IMR-90 (cell line): Measurements from ENCODE around the gene BCAT1. TPM values are rescaled to one million over a fixed set of nuclear protein-coding genes. Genes with fewer than 3 reads are reported as not detected.

ENCODE experiments used
- ATAC-seq: fragments of 200-7000 bp; cut with Tn5 transposase; 2 replicates; pipeline ENCODE4 v1.9.1; 2020; ENCODE audit warnings: low read depth, mild to moderate bottlenecking, moderate library complexity
- BruUV-seq: library from RNA; stranded (reverse); fragments of 400-500 nt; replicated peaks from 2 replicates; lab custom pipeline; 2021; lab: Mats Ljungman, UMichigan
- CTCF ChIA-PET: fragments of 300-600 bp; formaldehyde crosslinking; extraction: SDS; loops from one replicate; lab custom pipeline; 2021; ENCODE audit warnings: antibody characterized with exemption; lab: Yijun Ruan, JAX
- POLR2A ChIA-PET: fragments of 300-600 bp; sonication (Branson Sonifier 250); formaldehyde crosslinking; loops from one replicate; lab custom pipeline; 2022; ENCODE audit warnings: antibody characterized with exemption; ENCODE audit not compliant: unreplicated experiment; lab: Charles Lee
- DNase-seq: peaks from one replicate; pipeline ENCODE4 v3.0.0; 2013
- H2AFZ ChIP-seq: replicated peaks from 2 replicates; pipeline ENCODE3; 2013; ENCODE audit warnings: low read length, mild to moderate bottlenecking; ENCODE audit not compliant: poor library complexity
- H2AK5ac ChIP-seq: 2 replicates; pipeline ENCODE4 v1.6.1; 2013; ENCODE audit warnings: low read depth, low read length, inconsistent platforms
- H2AK9ac ChIP-seq: replicated peaks from 2 replicates; pipeline ENCODE3; 2013; ENCODE audit warnings: mild to moderate bottlenecking, low read depth, low read length, moderate library complexity; ENCODE audit not compliant: poor library complexity
- H2BK120ac ChIP-seq: 2 replicates; pipeline ENCODE4 v1.6.1; 2013; ENCODE audit warnings: low read depth, low read length, inconsistent platforms
- H2BK15ac ChIP-seq: 3 replicates; pipeline ENCODE4 v1.6.1; 2013; ENCODE audit warnings: low read depth, low read length, inconsistent platforms
- H2BK20ac ChIP-seq: 2 replicates; pipeline ENCODE4 v1.6.1; 2013; ENCODE audit warnings: low read depth, mild to moderate bottlenecking, inconsistent platforms, low read length, moderate library complexity
- H2BK5ac ChIP-seq: 2 replicates; pipeline ENCODE4 v1.6.1; 2013; ENCODE audit warnings: mild to moderate bottlenecking, low read depth, low read length, inconsistent platforms; ENCODE audit not compliant: poor library complexity, severe bottlenecking
- H3K14ac ChIP-seq: replicated peaks from 2 replicates; pipeline ENCODE4 v1.6.1; 2013; ENCODE audit warnings: low read depth, low read length, inconsistent platforms
- H3K18ac ChIP-seq: 2 replicates; pipeline ENCODE4 v1.6.1; 2013; ENCODE audit warnings: low read depth, low read length, control low read depth
- H3K23ac ChIP-seq: 2 replicates; pipeline ENCODE4 v1.6.1; 2013; ENCODE audit warnings: low read depth, low read length, inconsistent platforms
- H3K27ac ChIP-seq: 2 replicates; pipeline ENCODE4 v1.5.1; 2013; ENCODE audit warnings: mild to moderate bottlenecking, control low read depth, low read length; ENCODE audit not compliant: insufficient read depth
- H3K27me3 ChIP-seq: 2 replicates; pipeline ENCODE4 v1.6.1; 2013; ENCODE audit warnings: low read length; ENCODE audit not compliant: control insufficient read depth, insufficient read depth
- H3K36me3 ChIP-seq: 2 replicates; pipeline ENCODE4 v1.6.1; 2013; ENCODE audit warnings: low read length, mixed read lengths; ENCODE audit not compliant: control insufficient read depth, insufficient read depth
- H3K4ac ChIP-seq: 2 replicates; pipeline ENCODE4 v1.6.1; 2013; ENCODE audit warnings: low read depth, low read length, inconsistent platforms
- H3K4me1 ChIP-seq: 2 replicates; pipeline ENCODE4 v1.6.1; 2013; ENCODE audit warnings: low read length, mixed read lengths; ENCODE audit not compliant: control insufficient read depth, insufficient read depth
- H3K4me2 ChIP-seq: 2 replicates; pipeline ENCODE4 v1.6.1; 2013; ENCODE audit warnings: low read depth, mild to moderate bottlenecking, control low read depth, low read length, moderate library complexity
- H3K4me3 ChIP-seq: 2 replicates; pipeline ENCODE4 v1.5.1; 2013; ENCODE audit warnings: low read depth, mild to moderate bottlenecking, control low read depth, low read length, moderate library complexity; ENCODE audit not compliant: insufficient read depth
- H3K56ac ChIP-seq: 2 replicates; pipeline ENCODE4 v1.6.1; 2013; ENCODE audit warnings: low read length, inconsistent platforms; ENCODE audit not compliant: insufficient read depth; ENCODE audit errors: extremely low read depth
- H3K79me1 ChIP-seq, 2 experiments: 2 replicates each; pipeline ENCODE4 v1.6.1; 2013; ENCODE audit warnings: low read length in 2 of 2, inconsistent platforms in 1 of 2, low read depth in 1 of 2
- H3K9ac ChIP-seq: 2 replicates; pipeline ENCODE4 v1.6.1; 2013; ENCODE audit warnings: low read depth, low read length, control low read depth
- H3K9me1 ChIP-seq: 2 replicates; pipeline ENCODE4 v1.6.1; 2013; ENCODE audit warnings: low read length, inconsistent platforms; ENCODE audit not compliant: insufficient read depth
- H3K9me3 ChIP-seq: 2 replicates; pipeline ENCODE4 v1.6.1; 2013; ENCODE audit warnings: low read length; ENCODE audit not compliant: control insufficient read depth, insufficient read depth
- H4K20me1 ChIP-seq: 2 replicates; pipeline ENCODE4 v1.6.1; 2013; ENCODE audit warnings: low read length, inconsistent platforms; ENCODE audit not compliant: insufficient read depth
- H4K5ac ChIP-seq: 2 replicates; pipeline ENCODE4 v1.6.1; 2013; ENCODE audit warnings: mild to moderate bottlenecking, low read depth, low read length, control low read depth
- H4K8ac ChIP-seq, 2 experiments: 2 replicates each; pipeline ENCODE4 v1.6.1; 2013; ENCODE audit warnings: low read depth in 2 of 2, low read length in 2 of 2, control low read depth in 1 of 2, inconsistent platforms in 1 of 2
- H4K91ac ChIP-seq: 2 replicates; pipeline ENCODE4 v1.6.1; 2013; ENCODE audit warnings: low read depth, low read length, inconsistent platforms; ENCODE audit not compliant: insufficient read depth
- BHLHE40 ChIP-seq: fragments of 150-350 bp; IDR thresholded peaks from 2 replicates; pipeline ENCODE4 v1.6.1; 2016; ENCODE audit warnings: mild to moderate bottlenecking, low read depth, low read length
- CHD1 ChIP-seq: IDR thresholded peaks from 2 replicates; pipeline ENCODE4 v1.6.1; 2012; ENCODE audit warnings: low read depth, low read length, improper control_type of control experiment
- FOS ChIP-seq: fragments of 150-350 bp; IDR thresholded peaks from 2 replicates; pipeline ENCODE4 v1.6.1; 2016; ENCODE audit warnings: low read depth, low read length
- MAFK ChIP-seq: IDR thresholded peaks from 2 replicates; pipeline ENCODE4 v1.6.1; 2012; ENCODE audit warnings: low read depth, low read length, improper control_type of control experiment
- MAZ ChIP-seq: IDR thresholded peaks from 2 replicates; pipeline ENCODE4 v1.6.1; 2012; ENCODE audit warnings: low read depth, mild to moderate bottlenecking, low read length, improper control_type of control experiment, moderate library complexity, borderline replicate concordance
- RAD21 ChIP-seq: IDR thresholded peaks from 2 replicates; pipeline ENCODE4 v1.6.1; 2012; ENCODE audit warnings: low read length, improper control_type of control experiment
- RCOR1 ChIP-seq: IDR thresholded peaks from 2 replicates; pipeline ENCODE4 v1.6.1; 2012; ENCODE audit warnings: mild to moderate bottlenecking, low read length, improper control_type of control experiment; ENCODE audit not compliant: insufficient replicate concordance
- RFX5 ChIP-seq: IDR thresholded peaks from 2 replicates; pipeline ENCODE4 v1.8.0; 2012; ENCODE audit warnings: low read depth, mild to moderate bottlenecking, low read length, moderate library complexity
- SMC3 ChIP-seq: fragments of 150-350 bp; IDR thresholded peaks from 2 replicates; pipeline ENCODE4 v1.6.1; 2016; ENCODE audit warnings: low read depth, mild to moderate bottlenecking, antibody characterized with exemption, low read length, moderate library complexity
- dilution Hi-C: fragments of 300-500 bp; cut with HindIII; formaldehyde crosslinking; loops from one replicate; pipeline ENCODE4 v1.14.3; 2018; ENCODE audit warnings: low sequenced_read_pairs; ENCODE audit not compliant: unreplicated experiment
- in situ Hi-C: fragments of 300-500 bp; cut with MboI; formaldehyde crosslinking; loops from 3 replicates; pipeline ENCODE4 v1.14.3; 2019; ENCODE audit warnings: low sequenced_read_pairs, inconsistent platforms, mixed read lengths
- intact Hi-C: fragments of 100-400 bp; cut with micrococcal nuclease; formaldehyde crosslinking; loops from 2 replicates; pipeline ENCODE4 v1.10.0; 2022
- polyA plus RNA-seq, 3 experiments: library from polyadenylated mRNA; depleted of rRNA; stranded (reverse); fragments of >200 nt; gene quantifications; 2 replicates each; pipeline ENCODE4 v1.2.3, GENCODE V29; 2012; ENCODE audit warnings: low replicate concordance in 1 of 3
- total RNA-seq: library from RNA; depleted of rRNA; stranded (reverse); fragments of >200 nt; gene quantifications from 2 replicates; pipeline ENCODE4 v1.2.3, GENCODE V29; 2012
- TF ChIP-seq, protein P1 (sequence below): conservative IDR thresholded peaks from 2 replicates; pipeline ENCODE4 v1.5.1; 2012; ENCODE audit warnings: mild to moderate bottlenecking, low read depth, low read length, improper control_type of control experiment

Gene BCAT1
- total and polyA plus RNA-seq, 2 of the 4 experiments (the other 2 are of a cell fraction), result 30.4 to 683 TPM

DNA sequence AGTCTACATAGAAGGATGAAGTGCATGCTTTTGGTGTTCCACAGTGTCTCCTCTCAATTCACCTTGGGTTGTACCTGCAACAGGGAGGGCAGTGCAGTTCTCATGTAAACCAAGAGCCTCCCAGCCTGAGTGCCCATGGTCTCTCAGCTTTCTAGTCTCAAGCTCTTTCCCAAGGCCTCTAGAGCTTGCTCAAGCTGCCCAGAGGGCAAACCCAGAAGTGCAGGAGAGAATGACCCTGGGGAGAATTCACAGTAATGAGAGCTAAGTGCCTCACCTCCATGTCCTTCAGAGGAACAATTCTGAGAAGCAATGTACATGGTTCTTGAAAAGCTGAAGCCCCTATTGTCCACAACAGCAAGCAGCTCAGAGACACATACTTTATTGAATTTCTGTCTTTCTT lies 180.5 kb downstream of the BCAT1 start:
- Histone ChIP-seq H4K20me1 (no peaks in the 10 kb centered on the region), H3K23ac (no peak overlapping the region), H3K18ac (no peak overlapping the region), H3K27me3 (no peaks in the 10 kb centered on the region), H2AK9ac (no peak overlapping the region), H2BK5ac (no peak overlapping the region), H3K9me1 (no peaks in the 10 kb centered on the region), H3K14ac (no peak overlapping the region), H3K4me1 (no peaks in the 10 kb centered on the region), H3K27ac (no peak overlapping the region), H2BK120ac (no peak overlapping the region), H2AK5ac (no peak overlapping the region), H4K91ac (no peak overlapping the region), H3K9ac (no peak overlapping the region), H2BK15ac (no peak overlapping the region), H4K8ac (no peak overlapping the region), H2BK20ac (no peak overlapping the region), H2AFZ (no peak overlapping the region), H4K5ac (no peak overlapping the region), H3K9me3 (peaks cover 4% of the 10 kb centered on the region; the same call in 1 of the 2 replicates), H3K36me3 (no peaks in the 10 kb centered on the region), H3K56ac (no peak overlapping the region), H3K4me2 (no peak overlapping the region), H3K4me3 (no peak overlapping the region), H3K4ac (no peak overlapping the region), H3K79me1 (no peaks in the 10 kb centered on the region)
- intact Hi-C loops, result no loop called here
- dilution Hi-C loops, result no loop called here
- TF ChIP-seq FOS (no peak), RCOR1 (no peak), RFX5 (no peak), MAZ (no peak), MAFK (no peak), RAD21 (no peak), CHD1 (no peak), SMC3 (no peak), BHLHE40 (no peak)
- TF ChIP-seq, protein P1, sequence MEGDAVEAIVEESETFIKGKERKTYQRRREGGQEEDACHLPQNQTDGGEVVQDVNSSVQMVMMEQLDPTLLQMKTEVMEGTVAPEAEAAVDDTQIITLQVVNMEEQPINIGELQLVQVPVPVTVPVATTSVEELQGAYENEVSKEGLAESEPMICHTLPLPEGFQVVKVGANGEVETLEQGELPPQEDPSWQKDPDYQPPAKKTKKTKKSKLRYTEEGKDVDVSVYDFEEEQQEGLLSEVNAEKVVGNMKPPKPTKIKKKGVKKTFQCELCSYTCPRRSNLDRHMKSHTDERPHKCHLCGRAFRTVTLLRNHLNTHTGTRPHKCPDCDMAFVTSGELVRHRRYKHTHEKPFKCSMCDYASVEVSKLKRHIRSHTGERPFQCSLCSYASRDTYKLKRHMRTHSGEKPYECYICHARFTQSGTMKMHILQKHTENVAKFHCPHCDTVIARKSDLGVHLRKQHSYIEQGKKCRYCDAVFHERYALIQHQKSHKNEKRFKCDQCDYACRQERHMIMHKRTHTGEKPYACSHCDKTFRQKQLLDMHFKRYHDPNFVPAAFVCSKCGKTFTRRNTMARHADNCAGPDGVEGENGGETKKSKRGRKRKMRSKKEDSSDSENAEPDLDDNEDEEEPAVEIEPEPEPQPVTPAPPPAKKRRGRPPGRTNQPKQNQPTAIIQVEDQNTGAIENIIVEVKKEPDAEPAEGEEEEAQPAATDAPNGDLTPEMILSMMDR, result no peak
- ChIA-PET CTCF (no interaction called here), POLR2A (no interaction called here)
- in situ Hi-C loops, result no loop called here
- ATAC-seq, result no peak
- DNase-seq, result no peak
- no TSS peak for BruUV-seq
